Measurements from ENCODE around the gene TMEM248. TPM values are rescaled to one million over a fixed set of nuclear protein-coding genes. Genes with fewer than 3 reads are reported as not detected.
"Not testable (repeated sequence)": the region's sequence is repeated elsewhere in the genome, so short reads cannot be mapped to it uniquely, and the experiment has no call there.

TMEM248 gene
- total and polyA plus RNA-seq, 2 of the 8 experiments (the other 6 are each of a cell fraction or from before 2014, with no cell fraction given), result 63.6 to 126 TPM

DNA sequence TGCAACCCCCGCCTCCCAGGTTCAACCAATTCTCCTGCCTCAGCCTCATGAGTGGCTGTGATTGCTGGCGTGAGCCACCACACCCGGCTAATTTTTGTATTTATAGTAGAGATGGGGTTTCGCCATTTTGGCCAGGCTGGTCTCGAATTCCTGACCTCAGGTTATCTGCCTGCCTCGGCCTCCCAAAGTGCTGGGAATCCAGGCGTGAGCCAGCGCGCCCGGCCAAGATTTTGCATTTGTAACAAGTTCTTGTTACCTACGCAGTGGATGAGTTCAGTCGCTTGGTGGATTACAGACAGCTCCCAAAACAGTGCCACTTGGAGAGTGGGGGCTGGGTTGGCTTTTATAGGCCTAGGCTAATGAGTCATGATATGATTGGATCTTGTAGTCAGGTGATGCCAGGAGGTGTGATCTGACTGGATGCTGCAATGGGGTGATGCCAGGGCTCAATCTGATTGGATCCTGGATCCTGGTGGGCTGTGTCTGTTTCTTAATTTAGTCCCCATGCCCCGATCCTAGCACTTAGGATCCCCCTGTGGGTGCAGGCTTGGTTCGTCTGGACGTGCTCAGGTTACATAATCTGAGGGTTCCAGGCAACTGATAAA is 54.1 kb downstream of the TMEM248 start (continued):
- TF ChIP-seq RFX5 (IDR thresholded peaks at IDR 0.05; ENCODE audit: borderline replicate concordance, low read depth, low read length) (no peak), CHD1 (IDR thresholded peaks at IDR 0.05; ENCODE audit: low read depth, low read length) (no peak)

DNA sequence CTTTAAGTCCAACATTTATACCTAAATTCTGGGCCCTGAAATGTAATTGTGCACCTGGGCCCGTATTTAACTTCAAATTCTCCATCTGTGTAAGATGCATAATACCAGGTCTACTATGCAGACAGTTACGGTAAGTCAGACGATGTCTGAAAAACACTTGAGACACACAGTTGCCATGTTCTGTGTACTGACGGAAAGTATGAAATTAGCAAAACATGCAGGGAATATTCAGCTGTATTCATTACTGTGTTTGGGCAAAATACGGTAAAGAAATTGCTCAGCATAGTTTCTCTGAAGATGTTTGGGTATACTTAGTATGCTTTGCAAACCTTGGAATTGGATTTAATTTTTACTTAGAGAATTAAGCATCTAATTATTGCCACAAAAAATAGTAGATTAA is 57.3 kb downstream of the TMEM248 start:
- H3K79me1 ChIP-seq (ENCODE audit: low read depth, low read length); H3K27ac ChIP-seq (ENCODE audit: low read depth, low read length); H3K18ac ChIP-seq (ENCODE audit: extremely low read depth, low read length); H2AFZ ChIP-seq (ENCODE audit: low read length); H3K23ac ChIP-seq (ENCODE audit: insufficient read length); H4K91ac ChIP-seq (replicated peaks; ENCODE audit: insufficient read length, low read length); H3K23me2 ChIP-seq (ENCODE audit: low read depth, low read length); H2BK15ac ChIP-seq (ENCODE audit: low read length); H2BK5ac ChIP-seq (ENCODE audit: low read depth, low read length); H3K4me1 ChIP-seq (replicated peaks in 1 of 4; ENCODE audit: control insufficient read depth in 3 of 4, insufficient read depth in 4 of 4, low read length in 3 of 4); H4K20me1 ChIP-seq (replicated peaks in 1 of 2; ENCODE audit: control insufficient read depth in 1 of 2, insufficient read depth in 2 of 2, low read length in 2 of 2); H3K27me3 ChIP-seq (replicated peaks in 1 of 4; ENCODE audit: control insufficient read depth in 3 of 4, extremely low read depth in 1 of 4, insufficient read depth in 3 of 4, low read length in 3 of 4); H3K9me3 ChIP-seq (ENCODE audit: insufficient read depth in 2 of 2, low read depth in 1 of 2, low read length in 1 of 2); H3K9ac ChIP-seq (replicated peaks in 1 of 4; ENCODE audit: extremely low read depth in 1 of 4, low read depth in 3 of 4, low read length in 3 of 4); H4K5ac ChIP-seq (ENCODE audit: insufficient read length, low read depth, low read length); H3K79me2 ChIP-seq (ENCODE audit: control insufficient read depth in 1 of 2, insufficient read depth in 2 of 2, low read length in 2 of 2); H3K56ac ChIP-seq (replicated peaks; ENCODE audit: insufficient read length, low read depth, low read length); H2BK20ac ChIP-seq (ENCODE audit: low read length); H3K4me3 ChIP-seq (ENCODE audit: extremely low read depth in 1 of 4, insufficient read depth in 2 of 4, low read depth in 3 of 4, low read length in 4 of 4); H2AK5ac ChIP-seq (ENCODE audit: low read depth, low read length); DNase-seq (ENCODE audit: low read depth in 1 of 2, low spot score in 2 of 2); H3K4ac ChIP-seq (replicated peaks; ENCODE audit: insufficient read length, low read depth, low read length); H2BK12ac ChIP-seq (ENCODE audit: low read depth, low read length); H3K14ac ChIP-seq (ENCODE audit: insufficient read length); H3K4me2 ChIP-seq (ENCODE audit: insufficient read depth in 1 of 2, low read depth in 2 of 2, low read length in 2 of 2); H4K8ac ChIP-seq (ENCODE audit: extremely low read depth, insufficient read depth, low read length); H2BK120ac ChIP-seq (replicated peaks; ENCODE audit: low read depth, low read length); H3K36me3 ChIP-seq (ENCODE audit: control insufficient read depth in 2 of 4, insufficient read depth in 4 of 4, low read length in 3 of 4): not testable (repeated sequence)
- ChIA-PET POLR2A (ENCODE audit: partially characterized antibody) (interaction anchor here (0.6 kb wide), 1 partner anchor 498 kb away, joined by 3 read pairs; no protein-coding TSS in a partner anchor), CTCF (ENCODE audit: partially characterized antibody) (interaction anchor here (1.1 kb wide), 1 partner anchor 16 kb away, joined by 3 read pairs; no protein-coding TSS in a partner anchor)
- WGBS, 2 experiments (ENCODE audit: extremely low coverage in 1 of 2, insufficient coverage in 1 of 2, insufficient read length in 1 of 2, insufficient replicate concordance in 2 of 2, low coverage in 1 of 2, low lambda C conversion rate in 2 of 2, missing lambda C conversion rate in 1 of 2), result 94% methylated on average over 4 of the region's 5 CpGs; no CpG with 5 or more reads in 1 of the 2 experiments
- FAIRE-seq, result peak; percentile 57

Measured in H1 (cell line).